Kidney epithelial cell (primary cell): Measurements from ENCODE around the gene LRRC40. TPM values are rescaled to one million over a fixed set of nuclear protein-coding genes. Genes with fewer than 3 reads are reported as not detected.

Experiments
- DNase-seq: peaks from one replicate; pipeline ENCODE4 v3.0.0-alpha.2; 2010; ENCODE audit warnings: low read depth
- H3K27me3 ChIP-seq: 2 replicates; pipeline ENCODE4 v1.6.0; 2011; ENCODE audit warnings: low read length; ENCODE audit not compliant: control insufficient read depth, insufficient read depth
- H3K36me3 ChIP-seq: 2 replicates; pipeline ENCODE4 v1.5.1; 2011; ENCODE audit warnings: low read length; ENCODE audit not compliant: control insufficient read depth, insufficient read depth
- H3K4me3 ChIP-seq: 2 replicates; pipeline ENCODE4 v1.5.1; 2011; ENCODE audit warnings: low read depth, mild to moderate bottlenecking, control low read depth, low read length
- CTCF ChIP-seq: IDR thresholded peaks from 2 replicates; pipeline ENCODE4 v1.5.1; 2011; ENCODE audit warnings: mild to moderate bottlenecking, moderate library complexity, low read length, control low read depth, inconsistent platforms; ENCODE audit not compliant: insufficient read depth, poor library complexity, severe bottlenecking
- total RNA-seq: library from RNA; depleted of rRNA; stranded (reverse); fragments of >200 nt; gene quantifications from 2 replicates; pipeline ENCODE4 v1.2.3, GENCODE V29; 2015

LRRC40 gene
- total RNA-seq, 1 donor from 2014 or later: 26.5 TPM

- DNase-seq: no peak
- Histone ChIP-seq H3K27me3 (no peaks in the 10 kb centered on the region), H3K36me3 (no peaks in the 10 kb centered on the region), H3K4me3 (no peak overlapping the region)
- TF ChIP-seq CTCF: no peak
These were observed 63.3 kb downstream of the LRRC40 start for GRCh38 chr1:70142075-70142474.

- no peak for DNase-seq
- Histone ChIP-seq H3K27me3 (no peaks in the 10 kb centered on the region), H3K36me3 (no peaks in the 10 kb centered on the region), H3K4me3 (no peak overlapping the region)
- TF ChIP-seq CTCF: no peak
These were observed 64.5 kb downstream of the LRRC40 start for GRCh38 chr1:70140894-70141293.

GRCh38 chr1:70140343-70140742 lies 65.0 kb downstream of the LRRC40 start:
- no peak overlapping the region for H3K4me3 ChIP-seq
- TF ChIP-seq CTCF: no peak
- H3K27me3 ChIP-seq: no peaks in the 10 kb centered on the region
- no peak for DNase-seq
- H3K36me3 ChIP-seq: no peaks in the 10 kb centered on the region

GRCh38 chr1:70134148-70134547 lies 71.2 kb downstream of the LRRC40 start:
- no peaks in the 10 kb centered on the region for H3K36me3 ChIP-seq
- TF ChIP-seq CTCF: no peak

GRCh38 chr1:70117046-70117445 lies 88.3 kb downstream of the LRRC40 start:
- TF ChIP-seq CTCF: no peak
- DNase-seq: no peak
- Histone ChIP-seq H3K27me3 (no peaks in the 10 kb centered on the region), H3K36me3 (no peaks in the 10 kb centered on the region), H3K4me3 (no peak overlapping the region)

More at GRCh38 chr1:70134148-70134547, 71.2 kb downstream of the LRRC40 start:
- no peak for DNase-seq
- Histone ChIP-seq H3K27me3 (no peaks in the 10 kb centered on the region), H3K4me3 (no peak overlapping the region)

GRCh38 chr1:70115315-70115714 lies 90.1 kb downstream of the LRRC40 start:
- Histone ChIP-seq H3K36me3 (no peaks in the 10 kb centered on the region), H3K27me3 (no peaks in the 10 kb centered on the region), H3K4me3 (no peak overlapping the region)
- no peak for TF ChIP-seq CTCF
- DNase-seq: no peak
